ENCODE results near the gene XPC. TPM values are rescaled to one million over a fixed set of nuclear protein-coding genes. Genes with fewer than 3 reads are reported as not detected.
A peak's percentile ranks its signal among the peaks of the same experiment; 100 is the strongest.

The XPC gene
- total RNA-seq, 1 donor, result 34.7 TPM

- no peak for DNase-seq (ENCODE audit: low read depth in 2 of 3, low spot score in 2 of 3)
These were observed 41.4 kb downstream of the XPC start for GRCh38 chr3:14137004-14137403.

- no peak for DNase-seq (ENCODE audit: low read depth in 2 of 3, low spot score in 2 of 3)
These were observed 42.8 kb downstream of the XPC start for GRCh38 chr3:14135581-14135980.

GRCh38 chr3:14134291-14134690, 44.1 kb downstream of the XPC start:
- DNase-seq (ENCODE audit: low read depth in 2 of 3, low spot score in 2 of 3), result no peak

- DNase-seq (ENCODE audit: low read depth in 2 of 3, low spot score in 2 of 3), result no peak
These were observed 44.5 kb downstream of the XPC start for GRCh38 chr3:14133876-14134275.

DNA sequence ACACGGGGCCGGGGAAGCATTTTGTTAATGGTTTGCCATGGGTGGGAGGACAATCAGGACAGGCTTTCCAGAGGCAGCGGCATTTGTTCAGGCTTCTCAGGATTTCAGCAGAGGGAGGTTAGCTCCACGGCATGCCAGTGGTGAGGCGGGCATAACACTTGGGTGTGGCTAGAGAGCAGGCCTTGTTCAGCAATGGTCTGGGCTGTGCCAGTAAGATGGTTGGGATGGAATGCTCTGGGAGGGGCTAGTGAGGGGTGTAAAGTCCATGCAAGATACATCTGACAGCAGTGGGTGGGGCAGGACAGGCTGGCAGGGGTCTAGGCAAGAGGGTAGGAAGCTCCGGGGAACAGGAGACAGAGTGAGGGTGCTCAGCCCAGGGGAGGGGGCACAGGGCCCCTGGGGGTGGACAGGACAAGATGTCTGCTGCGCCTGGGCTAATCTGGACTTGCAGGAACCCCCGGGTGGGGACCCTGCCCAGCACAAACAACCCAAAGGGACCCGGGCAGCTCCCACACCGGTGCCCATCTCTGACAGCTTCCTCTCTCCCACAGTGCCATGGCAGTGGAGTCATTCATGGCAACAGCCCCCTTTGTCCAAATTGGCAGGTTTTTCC, 45.1 kb downstream of the XPC start:
- DNase-seq (ENCODE audit: low read depth in 2 of 3, low spot score in 2 of 3), result no peak

DNA sequence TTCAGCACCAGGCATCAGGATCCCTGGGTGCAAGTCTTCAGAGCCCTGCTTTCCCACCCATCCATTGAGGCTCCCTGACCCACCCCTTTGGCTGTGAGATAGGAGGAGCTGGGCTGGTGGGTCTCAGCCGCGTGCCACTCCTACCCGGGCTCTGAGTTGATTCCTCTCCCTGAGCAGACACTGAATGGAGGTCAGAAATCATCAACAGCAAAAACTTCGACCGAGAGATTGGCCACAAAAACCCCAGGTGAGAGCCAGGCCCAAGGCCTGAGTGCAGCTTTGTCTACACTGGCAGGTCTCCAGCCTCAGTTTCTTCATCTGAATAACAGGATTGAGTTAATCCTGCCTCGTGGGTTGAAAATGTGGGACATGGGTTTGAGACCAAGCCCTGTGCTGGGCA, 45.7 kb downstream of the XPC start:
- no peak for DNase-seq (ENCODE audit: low read depth in 2 of 3, low spot score in 2 of 3)

GRCh38 chr3:14132120-14132519, 46.3 kb downstream of the XPC start:
- DNase-seq (ENCODE audit: low read depth in 2 of 3, low spot score in 2 of 3), result no peak

DNA sequence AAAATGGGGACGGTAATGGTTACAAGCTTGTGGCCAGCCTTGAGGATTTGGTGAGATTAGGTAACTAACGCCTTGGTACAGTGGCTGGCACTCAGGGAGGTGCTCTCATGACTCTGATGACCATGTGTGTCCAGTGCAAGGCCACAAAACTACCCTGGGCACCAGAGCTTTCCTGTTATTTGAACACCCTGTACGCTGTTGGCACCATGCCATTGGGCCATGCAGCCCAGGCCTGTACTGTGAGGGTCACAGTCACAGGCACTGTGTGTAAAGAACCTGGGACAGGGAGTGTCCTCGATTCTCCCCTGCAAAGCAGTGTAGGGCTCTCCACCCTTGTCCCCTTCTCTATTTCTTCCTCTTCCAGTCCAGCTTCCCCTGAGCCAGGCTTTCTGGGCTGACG, 47.3 kb downstream of the XPC start:
- DNase-seq (ENCODE audit: low read depth in 2 of 3, low spot score in 2 of 3), result no peak

GRCh38 chr3:14130707-14131106, 47.7 kb downstream of the XPC start:
- no peak for DNase-seq (ENCODE audit: low read depth in 2 of 3, low spot score in 2 of 3)

- DNase-seq (ENCODE audit: low read depth in 2 of 3, low spot score in 2 of 3), result no peak
These were observed 48.2 kb downstream of the XPC start for GRCh38 chr3:14130230-14130629.

DNA sequence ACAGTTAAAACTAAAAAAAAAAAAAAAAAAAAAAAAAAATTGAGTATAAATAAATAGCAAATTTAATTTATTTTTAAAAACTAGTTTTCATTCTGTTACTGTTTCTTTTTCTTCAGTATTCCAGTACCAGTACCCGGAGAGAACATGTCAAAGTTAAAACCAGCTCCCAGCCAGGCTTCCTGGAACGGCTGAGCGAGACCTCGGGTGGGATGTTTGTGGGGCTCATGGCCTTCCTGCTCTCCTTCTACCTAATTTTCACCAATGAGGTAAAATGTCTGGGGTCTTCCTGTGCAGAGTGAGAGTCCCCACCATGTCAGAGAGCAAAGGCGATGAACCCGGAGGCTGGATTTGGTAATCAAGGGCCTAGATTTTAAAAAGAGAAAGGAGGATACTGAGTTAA, 49.1 kb downstream of the XPC start:
- DNase-seq (ENCODE audit: low read depth in 2 of 3, low spot score in 2 of 3), result no peak

- no peak for DNase-seq (ENCODE audit: low read depth in 2 of 3, low spot score in 2 of 3)
These were observed 49.7 kb downstream of the XPC start for GRCh38 chr3:14128724-14129123.

- DNase-seq (ENCODE audit: low read depth in 2 of 3, low spot score in 2 of 3), result no peak
These were observed 50.8 kb downstream of the XPC start for GRCh38 chr3:14127516-14128161.

- no peak for DNase-seq (ENCODE audit: low read depth in 2 of 3, low spot score in 2 of 3)
These were observed 51.4 kb downstream of the XPC start for GRCh38 chr3:14126887-14127505.

DNA sequence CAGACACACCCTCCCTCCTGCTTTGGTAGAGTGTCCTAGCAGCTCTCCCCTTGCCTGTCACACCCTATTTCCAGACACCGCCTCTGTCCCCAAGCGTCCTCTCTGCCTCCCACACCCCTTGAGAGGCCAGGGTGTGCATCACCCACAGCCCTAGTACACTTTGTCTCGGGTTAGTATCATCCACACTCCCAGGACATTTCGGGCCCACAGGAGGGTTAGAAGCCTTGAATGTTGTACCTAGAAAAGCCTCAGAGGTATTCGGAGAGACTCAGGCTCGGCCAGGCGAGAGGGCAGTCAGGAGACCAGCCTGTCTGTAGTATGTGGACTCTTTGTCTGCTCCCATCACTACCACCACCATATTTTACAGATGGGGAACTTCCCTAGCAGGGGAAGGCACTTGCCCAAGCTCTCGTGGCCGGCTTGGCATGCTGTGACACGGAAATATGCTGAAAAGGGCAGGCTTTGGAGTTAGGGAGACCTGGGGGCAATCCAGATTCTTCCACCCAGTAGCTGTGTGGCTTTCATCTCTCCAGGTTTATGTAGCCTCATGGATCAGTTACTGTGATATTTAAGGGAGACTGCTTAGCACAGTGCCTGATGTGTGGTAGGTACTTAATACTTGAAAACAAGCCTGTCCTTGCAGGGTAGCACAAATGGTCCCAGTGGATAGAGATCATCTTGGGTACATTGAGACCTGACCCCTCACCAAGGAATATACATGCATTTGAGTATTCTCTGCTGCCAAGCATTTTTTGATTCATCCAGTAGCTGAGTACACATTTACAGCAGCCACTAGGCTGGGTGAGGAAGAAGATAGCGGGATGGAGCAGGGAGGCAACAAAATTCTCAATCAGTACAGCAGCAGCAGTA, 52.1 kb downstream of the XPC start:
- DNase-seq (ENCODE audit: low read depth in 2 of 3, low spot score in 2 of 3), result no peak

- peak in 2 of 3 donors; percentile 48 to 64 for DNase-seq (ENCODE audit: low read depth in 2 of 3, low spot score in 2 of 3)
These were observed 53.0 kb downstream of the XPC start for GRCh38 chr3:14125193-14126016.

DNA sequence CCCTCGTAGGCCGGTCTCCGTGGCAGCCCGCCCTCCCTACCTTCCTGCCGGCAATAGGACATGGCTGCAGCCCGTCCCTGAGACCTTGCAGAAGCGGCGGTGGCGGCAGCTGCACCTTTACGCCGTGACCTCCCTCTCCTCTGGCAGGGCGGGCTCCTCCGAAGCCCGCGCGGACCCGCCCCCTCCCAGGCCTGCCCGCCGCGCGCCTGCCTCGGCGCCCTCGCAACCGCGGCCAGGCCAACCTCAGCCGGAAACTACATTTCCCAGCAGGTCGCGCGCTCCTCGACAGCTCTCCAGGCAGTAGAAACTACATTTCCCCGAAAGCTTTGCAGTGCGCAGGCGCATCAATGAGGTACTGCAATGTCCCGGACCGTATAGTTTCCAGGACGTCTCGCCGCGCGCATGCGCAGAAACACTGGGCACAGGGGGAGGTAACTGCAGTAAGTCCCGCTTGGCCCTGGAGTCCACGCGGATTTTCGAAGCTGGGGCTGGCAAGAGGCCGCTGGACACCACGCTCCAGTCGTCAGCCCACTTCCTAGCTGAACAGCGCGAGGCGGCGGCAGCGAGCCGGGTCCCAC, 53.7 kb downstream of the XPC start, which contains the start of the genes CHCHD4 and TMEM43:
Gene CHCHD4 (minus strand): TSS at position 256 of the 578 bp plus-strand sequence. CDS start 194 bp downstream, at position 62.
Gene TMEM43 (plus strand): TSS at position 438 of the 578 bp plus-strand sequence. CDS start 142 bp downstream, outside the sequence.
- peak; percentile 96 to 99 (median 98) for DNase-seq (ENCODE audit: low read depth in 2 of 3, low spot score in 2 of 3)

DNA sequence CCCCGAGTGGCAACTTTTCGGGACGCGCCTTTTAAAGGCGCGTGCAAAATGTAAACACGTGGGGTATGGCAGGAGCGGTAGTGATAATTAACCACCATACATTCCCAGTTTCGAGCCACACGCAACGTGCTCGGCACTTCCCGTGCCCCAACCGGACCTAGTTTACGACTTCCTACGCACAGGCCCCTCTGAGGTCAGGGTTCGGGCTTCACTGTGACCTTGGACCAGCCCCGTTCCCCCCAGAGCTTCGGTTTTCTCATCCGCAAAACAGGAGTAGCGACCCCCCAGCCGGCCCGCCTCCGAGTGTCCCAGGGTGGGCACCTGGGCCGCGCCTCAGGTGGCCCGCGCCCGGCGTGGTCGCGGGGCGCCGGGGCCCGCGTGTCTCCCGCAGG, 54.2 kb downstream of the XPC start:
- DNase-seq (ENCODE audit: low read depth in 2 of 3, low spot score in 2 of 3), result peak in 2 of 3 donors; percentile 34 to 52

GRCh38 chr3:14123308-14124222, 54.8 kb downstream of the XPC start:
- no peak for DNase-seq (ENCODE audit: low read depth in 2 of 3, low spot score in 2 of 3)
